Neuronal stem cell (in vitro differentiated cells): ENCODE measurements around the gene TXNDC11.
A peak's percentile ranks its signal among the peaks of the same experiment; 100 is the strongest.

ENCODE experiments used
- DNase-seq: peaks from one replicate; pipeline ENCODE4 v3.0.0-alpha.2; 2013; ENCODE audit warnings: low spot score
- H2AFZ ChIP-seq: one replicate; pipeline ENCODE4 v1.6.1; 2013; ENCODE audit warnings: mild to moderate bottlenecking, low read length, inconsistent platforms
- H2AK5ac ChIP-seq: 2 replicates; pipeline ENCODE4 v1.6.1; 2013; ENCODE audit warnings: low read depth, mild to moderate bottlenecking, inconsistent platforms, low read length, moderate library complexity, mixed read lengths
- H2BK120ac ChIP-seq: 2 replicates; pipeline ENCODE4 v1.6.1; 2013; ENCODE audit warnings: low read depth, mild to moderate bottlenecking, inconsistent platforms, low read length, moderate library complexity, mixed read lengths
- H2BK12ac ChIP-seq: one replicate; pipeline ENCODE4 v1.6.1; 2013; ENCODE audit warnings: low read length, inconsistent platforms
- H2BK15ac ChIP-seq: 2 replicates; pipeline ENCODE4 v1.6.1; 2013; ENCODE audit warnings: mild to moderate bottlenecking, low read length, inconsistent platforms, mixed read lengths
- H2BK5ac ChIP-seq: one replicate; pipeline ENCODE4 v1.6.1; 2013; ENCODE audit warnings: inconsistent platforms, mild to moderate bottlenecking, low read length, moderate library complexity
- H3K14ac ChIP-seq: one replicate; pipeline ENCODE4 v1.6.1; 2013; ENCODE audit warnings: low read length, inconsistent platforms
- H3K18ac ChIP-seq: 2 replicates; pipeline ENCODE4 v1.6.1; 2013; ENCODE audit warnings: low read length, inconsistent platforms
- H3K23ac ChIP-seq: 2 replicates; pipeline ENCODE4 v1.6.1; 2013; ENCODE audit warnings: low read depth, mild to moderate bottlenecking, mixed read lengths, low read length, inconsistent platforms; ENCODE audit not compliant: poor library complexity
- H3K27ac ChIP-seq: replicated peaks from 3 replicates; pipeline ENCODE4 v1.5.1; 2013; ENCODE audit warnings: low read length, inconsistent platforms
- H3K27me3 ChIP-seq, 3 experiments: 2 replicates each; pipeline ENCODE4 v1.6.1; 2013; ENCODE audit warnings: low read length in 3 of 3, mild to moderate bottlenecking in 2 of 3, inconsistent platforms in 1 of 3, low read depth in 1 of 3, mixed read lengths in 1 of 3, moderate library complexity in 1 of 3; ENCODE audit not compliant: control insufficient read depth in 3 of 3, insufficient read depth in 3 of 3
- H3K36me3 ChIP-seq, 2 donors: replicated peaks in 1 of 2; 2 replicates each; pipeline ENCODE4 v1.6.1; 2013; ENCODE audit warnings: low read length in 2 of 2; ENCODE audit not compliant: control insufficient read depth in 2 of 2, insufficient read depth in 2 of 2
- H3K4ac ChIP-seq: 2 replicates; pipeline ENCODE4 v1.6.1; 2013; ENCODE audit warnings: inconsistent platforms, mild to moderate bottlenecking, low read length, moderate library complexity
- H3K4me1 ChIP-seq, 2 donors: 1 replicate in 1 of 2; 2 replicates in 1 of 2; pipeline ENCODE4 v1.6.1; 2013; ENCODE audit warnings: low read length in 2 of 2, low read depth in 1 of 2; ENCODE audit not compliant: control insufficient read depth in 2 of 2, insufficient read depth in 1 of 2
- H3K4me2 ChIP-seq: one replicate; pipeline ENCODE4 v1.6.1; 2013; ENCODE audit warnings: mild to moderate bottlenecking, low read length, inconsistent platforms; ENCODE audit not compliant: insufficient read depth, poor library complexity, severe bottlenecking
- H3K4me3 ChIP-seq, 2 donors: 2 replicates each; pipeline ENCODE4 v1.5.1; 2013; ENCODE audit warnings: low read length in 2 of 2, mild to moderate bottlenecking in 2 of 2, inconsistent platforms in 1 of 2, moderate library complexity in 1 of 2
- H3K79me1 ChIP-seq: one replicate; pipeline ENCODE4 v1.6.1; 2013; ENCODE audit warnings: low read depth, mild to moderate bottlenecking, inconsistent platforms, low read length, moderate library complexity
- H3K9ac ChIP-seq: one replicate; pipeline ENCODE4 v1.6.1; 2013; ENCODE audit warnings: mild to moderate bottlenecking, low read depth, low read length, inconsistent platforms; ENCODE audit not compliant: poor library complexity
- H3K9me3 ChIP-seq, 2 donors: replicated peaks in 1 of 2; 2 replicates each; pipeline versions ENCODE3 to v1.6.1; 2013; ENCODE audit warnings: low read length in 2 of 2, mild to moderate bottlenecking in 2 of 2, inconsistent platforms in 1 of 2, low read depth in 1 of 2, mixed read lengths in 1 of 2, moderate library complexity in 1 of 2; ENCODE audit not compliant: control insufficient read depth in 2 of 2, insufficient read depth in 1 of 2
- H4K8ac ChIP-seq: one replicate; pipeline ENCODE4 v1.6.1; 2013; ENCODE audit warnings: low read depth, mild to moderate bottlenecking, inconsistent platforms, low read length, moderate library complexity
- H4K91ac ChIP-seq: one replicate; pipeline ENCODE4 v1.6.1; 2013; ENCODE audit warnings: low read length, low read depth, mild to moderate bottlenecking, inconsistent platforms; ENCODE audit not compliant: poor library complexity
- WGBS, 2 donors: extraction: QIAGEN DNeasy Blood & Tissue Kit; methylation state at CpG; one replicate each; pipeline ENCODE4 v1.1.7; 2013; ENCODE audit warnings: missing lambda C conversion rate in 2 of 2, mixed read lengths in 1 of 2; ENCODE audit not compliant: insufficient read length in 2 of 2, insufficient replicate concordance in 1 of 2; ENCODE audit errors: extremely low coverage in 2 of 2; 5-methylcytosine and 5-hydroxymethylcytosine counted together

TXNDC11 gene

DNA sequence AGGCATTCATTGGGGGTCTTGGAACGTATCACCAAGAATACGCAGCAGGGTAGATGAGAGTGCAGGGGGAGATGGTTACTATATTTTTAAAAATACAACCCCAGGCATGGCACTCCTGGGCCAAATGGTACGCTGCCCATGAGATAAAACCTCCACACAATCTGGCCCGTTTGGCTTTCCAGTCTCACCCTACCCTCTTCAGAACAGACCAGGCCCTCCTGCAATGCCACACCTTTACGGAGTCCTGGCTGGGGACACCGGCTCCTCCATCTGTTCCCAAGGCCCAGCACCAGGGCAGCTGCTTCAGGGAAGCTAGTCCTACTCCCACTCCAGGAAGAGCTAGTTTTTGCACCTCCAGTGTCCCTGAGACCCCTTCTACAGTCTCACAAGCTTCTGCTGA is 50.0 kb downstream of the TXNDC11 start:
- H3K9me3 ChIP-seq, result no peaks in the 10 kb centered on the region
- no CpG with 5 or more reads among the region's 6 CpGs for WGBS, 2 donors
- peak overlapping the region; percentile 58 for H3K23ac ChIP-seq
- H3K79me1 ChIP-seq, result peaks cover 1% of the 10 kb centered on the region
- no peak overlapping the region for H3K9ac ChIP-seq
- no peaks in the 10 kb centered on the region for H3K27me3 ChIP-seq
- no peak overlapping the region for H2AK5ac ChIP-seq
- H3K27ac ChIP-seq, result no peak overlapping the region
- no peak overlapping the region for H3K4ac ChIP-seq
- peak overlapping the region; percentile 2 for H2BK5ac ChIP-seq
- no peak overlapping the region for H2BK15ac ChIP-seq
- H2BK12ac ChIP-seq, result no peak overlapping the region
- H3K18ac ChIP-seq, result no peak overlapping the region
- no peak for DNase-seq
- peaks cover 18 to 71% of the 10 kb centered on the region in 2 donors for H3K36me3 ChIP-seq
- H4K8ac ChIP-seq, result no peak overlapping the region
- H3K14ac ChIP-seq, result no peak overlapping the region
- H4K91ac ChIP-seq, result no peak overlapping the region
- H3K4me2 ChIP-seq, result no peak overlapping the region
- no peak overlapping the region for H2AFZ ChIP-seq
- H3K4me1 ChIP-seq, result peaks cover 5 to 6% of the 10 kb centered on the region in 2 donors
- H2BK120ac ChIP-seq, result no peak overlapping the region
- H3K4me3 ChIP-seq, result no peak overlapping the region

DNA sequence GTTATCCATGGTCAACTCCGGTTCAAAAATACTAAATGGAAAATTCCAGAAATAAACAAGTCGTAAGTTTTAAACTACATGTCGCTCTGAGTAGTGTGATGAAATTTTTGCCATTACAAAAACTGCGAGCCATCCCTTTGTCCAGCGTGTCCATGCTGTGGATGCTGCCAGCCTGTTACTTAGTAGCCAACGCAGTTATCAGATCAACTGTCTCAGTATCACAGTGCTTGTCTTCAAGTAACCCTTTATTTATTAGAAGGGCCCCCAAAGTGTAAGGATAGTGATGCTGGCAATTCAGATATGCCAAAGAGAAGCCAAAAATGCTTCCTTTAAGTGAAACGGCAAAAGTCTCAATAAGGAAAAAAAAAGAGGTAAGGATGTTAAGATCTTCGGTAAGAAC is 50.5 kb downstream of the TXNDC11 start:
- peaks cover 5 to 6% of the 10 kb centered on the region in 2 donors for H3K4me1 ChIP-seq
- H3K18ac ChIP-seq, result no peak overlapping the region
- no peak for DNase-seq
- no peak overlapping the region for H3K4ac ChIP-seq
- no peak overlapping the region for H2AK5ac ChIP-seq
- H3K27me3 ChIP-seq, result no peaks in the 10 kb centered on the region
- H3K9me3 ChIP-seq, result no peaks in the 10 kb centered on the region
- no peak overlapping the region for H2BK15ac ChIP-seq
- H3K4me2 ChIP-seq, result no peak overlapping the region
- H4K91ac ChIP-seq, result no peak overlapping the region
- H2BK12ac ChIP-seq, result no peak overlapping the region
- no peak overlapping the region for H2BK5ac ChIP-seq
- no peak overlapping the region for H4K8ac ChIP-seq
- no CpG with 5 or more reads among the region's 8 CpGs for WGBS, 2 donors
- H3K23ac ChIP-seq, result no peak overlapping the region
- peaks cover 1% of the 10 kb centered on the region for H3K79me1 ChIP-seq
- no peak overlapping the region for H3K14ac ChIP-seq
- peaks cover 21 to 71% of the 10 kb centered on the region in 2 donors for H3K36me3 ChIP-seq
- H3K9ac ChIP-seq, result no peak overlapping the region
- H3K27ac ChIP-seq, result no peak overlapping the region
- H2BK120ac ChIP-seq, result no peak overlapping the region
- no peak overlapping the region for H2AFZ ChIP-seq
- no peak overlapping the region for H3K4me3 ChIP-seq

DNA sequence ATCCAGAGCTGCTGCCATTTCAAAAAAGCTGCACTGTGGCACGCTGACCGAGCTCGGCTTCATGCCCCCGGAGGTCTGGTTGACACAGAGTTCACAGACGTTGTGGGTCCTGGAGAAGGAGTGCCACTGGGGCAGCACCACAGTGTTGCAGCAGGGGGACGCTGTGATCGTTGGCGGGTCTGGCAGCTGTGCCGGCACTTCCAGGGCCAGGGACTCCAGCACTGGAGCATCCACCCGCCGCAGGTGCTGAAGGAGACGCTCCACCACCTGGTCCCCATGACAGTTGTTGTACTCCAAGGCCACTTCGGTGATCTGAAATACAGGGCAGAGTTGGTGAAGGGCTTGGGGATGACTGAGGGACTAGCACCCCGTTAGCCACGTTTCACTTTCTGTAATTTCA is 50.9 kb downstream of the TXNDC11 start:
- H3K79me1 ChIP-seq, result peaks cover 1% of the 10 kb centered on the region
- no peak overlapping the region for H2BK120ac ChIP-seq
- no peak overlapping the region for H3K14ac ChIP-seq
- no peak for DNase-seq
- H3K4me2 ChIP-seq, result no peak overlapping the region
- peaks cover 5 to 6% of the 10 kb centered on the region in 2 donors for H3K4me1 ChIP-seq
- no peak overlapping the region for H3K4me3 ChIP-seq
- no peak overlapping the region for H2AFZ ChIP-seq
- H3K23ac ChIP-seq, result no peak overlapping the region
- no peak overlapping the region for H2BK5ac ChIP-seq
- no peak overlapping the region for H2BK15ac ChIP-seq
- peak overlapping the region; percentile 25 for H3K18ac ChIP-seq
- no peak overlapping the region for H4K8ac ChIP-seq
- H3K9ac ChIP-seq, result peak overlapping the region; percentile 25
- no peak overlapping the region for H4K91ac ChIP-seq
- no peak overlapping the region for H2BK12ac ChIP-seq
- H3K27ac ChIP-seq, result no peak overlapping the region
- no peaks in the 10 kb centered on the region for H3K9me3 ChIP-seq
- no peak overlapping the region for H3K4ac ChIP-seq
- no CpG with 5 or more reads among the region's 15 CpGs for WGBS, 2 donors
- peaks cover 21 to 71% of the 10 kb centered on the region in 2 donors for H3K36me3 ChIP-seq
- no peak overlapping the region for H2AK5ac ChIP-seq
- H3K27me3 ChIP-seq, result no peaks in the 10 kb centered on the region

DNA sequence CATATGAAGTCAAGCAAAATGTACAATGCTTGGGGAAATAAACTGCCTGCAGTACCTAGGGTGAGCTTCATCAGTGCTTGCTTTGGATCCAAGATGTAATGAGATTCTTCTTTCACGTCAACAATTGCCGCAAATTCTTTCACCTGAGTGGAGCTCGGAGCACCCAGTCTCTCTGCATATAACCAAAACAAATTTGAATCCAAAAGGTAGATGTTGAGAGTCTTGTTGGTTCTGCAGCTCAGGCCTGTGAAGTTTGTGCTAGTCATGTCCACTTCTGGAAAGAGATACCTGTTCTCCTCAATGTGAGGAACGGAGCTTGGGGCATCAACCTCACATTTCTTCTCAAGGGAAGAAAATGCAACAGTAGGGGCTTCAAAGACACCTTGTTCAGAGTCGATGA is 51.4 kb downstream of the TXNDC11 start:
- Histone ChIP-seq H3K79me1 (peaks cover 1% of the 10 kb centered on the region), H2BK15ac (no peak overlapping the region), H3K4me1 (peaks cover 5 to 6% of the 10 kb centered on the region in 2 donors), H3K14ac (no peak overlapping the region), H3K27ac (no peak overlapping the region), H2BK5ac (no peak overlapping the region), H2AK5ac (no peak overlapping the region), H3K4ac (no peak overlapping the region), H3K4me3 (no peak overlapping the region), H4K91ac (no peak overlapping the region), H3K36me3 (peaks cover 21 to 71% of the 10 kb centered on the region in 2 donors), H3K27me3 (no peaks in the 10 kb centered on the region), H4K8ac (no peak overlapping the region), H3K9me3 (no peaks in the 10 kb centered on the region), H3K4me2 (no peak overlapping the region), H3K23ac (no peak overlapping the region), H2BK12ac (no peak overlapping the region), H2AFZ (no peak overlapping the region), H3K18ac (no peak overlapping the region), H2BK120ac (no peak overlapping the region), H3K9ac (no peak overlapping the region)
- WGBS, 2 donors, result no CpG with 5 or more reads among the region's 5 CpGs
- no peak for DNase-seq
